Smooth muscle cell of the brain vasculature (primary cell): Measurements from ENCODE around the gene CACNA1D.
"Not testable (repeated sequence)": the region's sequence is repeated elsewhere in the genome, so short reads cannot be mapped to it uniquely, and the experiment has no call there.

Experiments
- DNase-seq: peaks from one replicate; pipeline ENCODE4 v3.0.0-alpha.2; 2012; ENCODE audit warnings: low read depth, low spot score

CACNA1D gene

DNA sequence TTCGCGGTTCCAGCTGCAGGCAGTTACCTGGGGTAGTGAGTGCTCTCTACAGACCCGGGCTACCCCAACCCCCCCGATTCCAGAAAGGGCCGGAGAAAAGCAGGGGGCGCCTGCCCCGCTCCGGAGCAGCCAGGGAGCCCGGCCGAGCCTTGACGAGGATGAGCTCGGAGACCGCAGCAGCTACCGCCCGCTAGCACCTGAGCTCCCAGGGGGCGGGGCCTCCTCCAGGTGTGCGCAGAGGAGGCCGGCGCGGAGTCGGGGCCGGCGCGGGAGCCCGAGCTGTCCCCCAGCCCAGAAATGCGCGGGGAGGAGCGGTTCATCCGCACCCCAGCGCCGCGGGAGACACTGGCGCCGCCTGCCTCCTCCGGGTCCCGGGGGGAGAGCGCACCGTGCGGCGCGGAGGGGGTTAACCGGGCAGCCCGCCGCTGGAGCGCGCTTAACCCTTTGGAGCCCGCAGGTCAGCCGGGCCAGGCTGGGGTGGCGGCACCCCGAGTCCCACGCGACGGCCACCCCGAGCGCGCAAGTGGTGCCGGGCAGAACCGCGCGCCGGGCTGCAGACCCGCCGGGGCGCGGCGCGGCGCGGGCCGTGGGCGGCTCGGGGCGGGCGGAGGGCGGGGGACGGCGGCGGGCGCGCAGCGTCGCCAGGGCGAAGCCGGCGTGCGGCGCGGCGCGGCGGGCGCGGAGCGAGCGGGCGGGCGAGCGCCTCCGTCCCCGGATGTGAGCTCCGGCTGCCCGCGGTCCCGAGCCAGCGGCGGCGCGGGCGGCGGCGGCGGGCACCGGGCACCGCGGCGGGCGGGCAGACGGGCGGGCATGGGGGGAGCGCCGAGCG, at the start of gene CACNA1D:
CACNA1D (plus strand) TSS at position 649 of the 829 bp plus-strand sequence. CDS start 556 bp downstream, outside the sequence.
- DNase-seq = no peak

DNA sequence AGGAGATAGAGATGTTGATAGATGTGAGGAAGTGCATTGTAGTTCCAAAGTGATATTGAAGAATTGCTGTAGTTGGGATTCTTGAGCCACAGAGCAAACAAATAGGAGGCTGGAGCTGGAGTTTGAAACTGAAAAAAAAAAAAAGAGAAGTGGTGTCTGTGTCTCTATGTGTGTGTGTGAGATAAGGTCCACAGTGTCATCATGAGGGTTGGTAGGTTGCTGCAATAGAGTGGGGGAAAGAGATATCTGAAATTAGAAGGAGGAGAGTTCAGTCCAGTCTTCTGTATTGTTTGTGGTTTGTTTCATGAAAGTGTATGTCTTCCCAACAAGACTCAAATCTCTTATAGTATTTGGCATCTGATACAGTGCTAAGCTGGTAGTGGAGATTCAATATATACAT, 37.3 kb upstream of the CACNA1D start:
- no peak for DNase-seq

GRCh38 chr3:53460326-53460725, 34.1 kb upstream of the CACNA1D start:
- no peak for DNase-seq

- DNase-seq = no peak
These were observed 30.0 kb upstream of the CACNA1D start for GRCh38 chr3:53464424-53464823.

- not testable (repeated sequence) for DNase-seq
These were observed 24.7 kb upstream of the CACNA1D start for GRCh38 chr3:53469758-53470157.

DNA sequence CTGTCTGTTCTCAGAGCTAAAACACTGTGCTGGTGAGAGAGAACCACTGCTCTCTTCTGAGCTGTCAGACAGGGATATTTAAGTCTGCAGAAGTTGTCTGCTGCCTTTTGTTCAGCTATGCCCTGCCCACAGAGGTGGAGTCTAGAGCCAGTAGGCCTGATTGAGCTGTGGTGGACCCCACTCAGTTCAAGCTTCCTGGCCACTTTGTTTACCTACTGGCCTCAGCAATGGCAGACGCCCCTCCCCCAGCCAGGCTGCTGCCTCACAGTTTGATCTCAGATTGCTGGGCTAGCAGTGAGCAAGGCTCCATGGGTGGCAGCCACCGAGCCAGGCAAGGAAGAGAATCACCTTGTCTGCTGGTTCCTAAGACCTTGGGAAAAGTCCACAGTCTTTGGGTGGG, 21.0 kb upstream of the CACNA1D start:
- DNase-seq = no peak

- DNase-seq = not testable (repeated sequence)
These were observed 18.0 kb upstream of the CACNA1D start for GRCh38 chr3:53476372-53476771.

- not testable (repeated sequence) for DNase-seq
These were observed 16.7 kb upstream of the CACNA1D start for GRCh38 chr3:53477689-53478088.

DNA sequence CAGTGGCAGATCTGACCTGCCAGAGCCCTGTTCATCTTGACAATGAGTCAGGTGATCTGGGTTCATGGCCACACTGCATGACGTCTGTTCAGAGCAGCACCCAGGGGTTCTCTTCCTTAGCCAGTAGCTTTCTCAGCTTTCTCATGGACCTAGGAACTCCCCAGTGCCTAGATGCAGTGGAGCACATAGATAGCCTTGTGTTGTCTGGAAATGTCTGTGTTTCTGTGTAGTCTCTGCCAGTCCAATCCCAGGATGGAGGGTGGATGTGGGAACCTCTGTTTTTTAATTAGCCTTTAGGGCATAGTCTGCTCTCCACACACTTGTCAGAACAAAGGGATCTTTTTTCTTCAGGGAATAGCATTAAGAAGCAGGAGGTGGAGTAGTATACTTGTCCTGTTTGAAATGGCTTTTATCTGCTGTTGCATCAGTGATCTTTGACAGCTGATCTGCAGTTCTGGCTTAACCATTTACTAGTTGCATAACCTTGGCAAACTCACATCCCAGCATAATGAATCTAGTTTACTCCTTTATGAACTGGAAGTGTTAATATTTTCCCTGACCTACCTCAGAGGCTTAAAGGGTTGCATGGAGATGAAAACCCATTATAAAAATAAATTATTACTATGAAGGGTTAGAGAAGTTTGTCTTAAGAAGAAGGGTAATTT, 16.1 kb upstream of the CACNA1D start:
- no peak for DNase-seq

DNA sequence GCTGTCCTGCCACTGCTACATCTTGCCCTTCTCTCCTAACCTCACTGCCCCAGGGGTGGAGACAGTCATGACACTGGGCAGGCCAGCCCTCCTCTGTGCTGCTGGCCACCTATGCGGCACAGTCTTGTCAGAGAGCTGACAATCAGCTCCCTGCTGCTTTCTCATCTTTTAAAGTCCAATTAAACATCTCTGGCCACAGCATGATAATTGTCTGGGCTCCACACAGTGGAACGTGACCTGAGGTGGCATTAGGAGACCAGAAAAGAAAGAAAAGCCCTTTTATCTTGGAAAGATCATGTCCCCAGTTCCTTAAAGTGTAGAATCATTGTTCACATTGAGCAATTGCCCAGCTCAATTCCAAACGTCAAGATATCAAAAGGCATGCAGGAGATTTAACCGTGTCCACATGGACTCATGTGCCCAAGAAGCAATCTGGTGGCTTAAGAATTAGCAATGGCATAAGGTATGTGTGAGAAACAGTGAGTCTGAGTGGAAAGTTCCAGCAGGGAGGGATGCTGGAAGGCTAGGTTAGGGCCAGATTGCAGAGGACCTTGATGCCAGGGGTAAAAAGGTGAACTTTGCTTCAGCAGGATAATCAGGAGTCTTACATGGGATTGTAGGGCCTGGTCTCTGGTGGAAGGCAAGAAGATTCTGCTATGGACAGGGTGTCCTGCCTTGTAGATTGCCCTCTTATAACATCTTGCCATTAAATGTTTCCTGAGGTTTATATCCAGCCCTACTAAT, 15.3 kb upstream of the CACNA1D start:
- DNase-seq = no peak

- no peak for DNase-seq
These were observed 12.2 kb upstream of the CACNA1D start for GRCh38 chr3:53482227-53482626.

DNA sequence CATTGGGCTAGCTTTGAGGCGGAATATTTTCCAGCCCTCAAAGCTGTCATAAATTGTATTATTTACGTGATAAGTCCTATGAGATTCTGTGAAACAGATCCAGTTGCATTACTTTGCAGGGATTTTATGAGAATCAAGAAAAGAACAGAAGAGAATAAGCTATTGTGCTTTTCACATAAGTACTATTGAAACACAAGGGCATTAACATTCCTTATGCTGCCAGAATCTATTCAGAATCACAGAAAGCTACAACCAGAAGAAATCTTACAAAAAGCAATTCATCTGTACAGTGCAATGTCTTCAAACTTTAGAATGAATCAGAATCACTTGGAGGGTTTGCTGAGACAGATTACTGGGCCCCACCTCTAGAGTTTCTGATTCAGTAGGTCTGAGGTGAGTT, 10.6 kb upstream of the CACNA1D start:
- DNase-seq = no peak

DNA sequence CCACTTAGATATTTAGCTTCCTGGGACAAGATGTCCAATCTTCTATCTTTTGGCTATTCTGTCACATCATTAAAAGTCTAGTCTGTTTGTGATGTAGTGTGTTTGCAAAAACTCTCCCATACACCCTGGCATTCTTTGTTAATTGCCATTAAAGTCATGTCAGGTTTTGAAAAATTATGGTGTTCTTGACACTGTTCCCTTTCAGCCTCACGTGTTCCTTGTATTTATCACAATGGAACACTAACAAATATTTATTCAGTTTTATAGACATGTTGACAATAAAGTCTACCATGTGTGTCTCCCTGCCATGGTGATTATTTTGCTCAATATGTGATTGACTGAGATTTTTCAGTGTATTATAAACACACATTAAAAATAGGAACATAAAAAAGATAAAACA, 9.4 kb upstream of the CACNA1D start:
- DNase-seq = no peak

GRCh38 chr3:53485675-53486403, 8.6 kb upstream of the CACNA1D start:
- DNase-seq = no peak

- DNase-seq = no peak
These were observed 7.3 kb upstream of the CACNA1D start for GRCh38 chr3:53486961-53487654.

GRCh38 chr3:53489386-53489785, 5.0 kb upstream of the CACNA1D start:
- no peak for DNase-seq

GRCh38 chr3:53489787-53490458, 4.5 kb upstream of the CACNA1D start:
- no peak for DNase-seq

GRCh38 chr3:53490459-53490968, 3.9 kb upstream of the CACNA1D start:
- no peak for DNase-seq

DNA sequence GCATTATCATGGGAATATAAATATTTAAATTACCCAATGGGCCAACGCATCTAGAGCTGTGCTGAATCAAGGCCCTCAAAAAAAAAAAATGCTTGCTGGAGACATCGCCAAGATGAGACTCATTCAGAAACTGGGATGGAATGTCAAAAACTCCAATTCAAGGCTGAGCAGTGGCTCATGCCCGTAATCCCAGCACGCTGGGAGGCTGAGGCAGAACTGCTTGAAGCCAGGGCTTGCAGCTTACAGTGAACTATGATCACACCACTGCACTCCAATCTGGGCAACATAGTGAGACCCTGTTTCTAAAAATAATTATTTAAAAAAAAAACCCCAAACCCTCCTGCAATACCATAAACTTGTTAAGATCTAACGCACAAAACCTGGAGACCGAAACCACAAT, 3.1 kb upstream of the CACNA1D start:
- no peak for DNase-seq

DNA sequence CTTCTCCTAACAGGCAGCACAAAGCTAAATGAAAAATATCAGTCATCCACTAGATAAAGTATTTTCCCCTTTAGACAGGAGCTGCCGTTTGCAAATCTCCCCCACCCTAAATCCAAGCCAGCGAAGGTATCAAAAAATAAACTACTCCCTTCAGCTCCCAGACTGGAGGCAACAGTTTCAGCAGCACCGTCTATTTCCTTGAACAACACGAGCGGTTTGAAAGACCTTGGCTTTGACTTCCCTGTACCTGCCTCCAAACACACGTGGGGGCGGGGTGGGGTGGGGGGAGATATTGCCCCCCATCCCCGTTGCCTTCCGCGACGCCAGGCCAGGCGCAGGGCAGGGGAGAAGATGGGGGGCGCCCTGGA, 832 bp upstream of the CACNA1D start:
- DNase-seq = no peak
